PFSK-1 (cell line): ENCODE data around the gene SLC36A2.

Experiments used
- FOXP2 ChIP-seq: optimal IDR thresholded peaks from 2 replicates; pipeline ENCODE3; 2011; ENCODE audit warnings: borderline replicate concordance, control low read depth, inconsistent platforms; ENCODE audit not compliant: insufficient read depth; ENCODE audit errors: extremely low read length, extremely low read depth
- POLR2AphosphoS5 ChIP-seq: IDR thresholded peaks from 2 replicates; pipeline ENCODE4 v1.6.1; 2012; ENCODE audit warnings: low read depth, mild to moderate bottlenecking, control low read depth, low read length, moderate library complexity
- SIN3A ChIP-seq: IDR thresholded peaks from 2 replicates; pipeline ENCODE4 v1.6.1; 2012; ENCODE audit warnings: mild to moderate bottlenecking, low read length, moderate library complexity, borderline replicate concordance; ENCODE audit not compliant: insufficient read depth
- TAF1 ChIP-seq: IDR thresholded peaks from 2 replicates; pipeline ENCODE4 v1.6.1; 2012; ENCODE audit warnings: low read length, control low read depth, borderline replicate concordance; ENCODE audit not compliant: insufficient read depth
- TF ChIP-seq, protein P1 (sequence below), 2 experiments: IDR thresholded peaks; 2 replicates each; pipeline versions ENCODE4 v1.6.1 to v1.8.0; 2011 to 2012; ENCODE audit warnings: low read depth in 2 of 2, low read length in 2 of 2, control low read depth in 1 of 2, inconsistent platforms in 1 of 2, mild to moderate bottlenecking in 1 of 2, moderate library complexity in 1 of 2; ENCODE audit not compliant: insufficient read depth in 1 of 2

SLC36A2 gene

GRCh38 chr5:151270599-151270998 is 76.8 kb downstream of the SLC36A2 start:
- TF ChIP-seq SIN3A (no peak), FOXP2 (no peak), TAF1 (no peak), POLR2AphosphoS5 (no peak)
- TF ChIP-seq, protein P1, sequence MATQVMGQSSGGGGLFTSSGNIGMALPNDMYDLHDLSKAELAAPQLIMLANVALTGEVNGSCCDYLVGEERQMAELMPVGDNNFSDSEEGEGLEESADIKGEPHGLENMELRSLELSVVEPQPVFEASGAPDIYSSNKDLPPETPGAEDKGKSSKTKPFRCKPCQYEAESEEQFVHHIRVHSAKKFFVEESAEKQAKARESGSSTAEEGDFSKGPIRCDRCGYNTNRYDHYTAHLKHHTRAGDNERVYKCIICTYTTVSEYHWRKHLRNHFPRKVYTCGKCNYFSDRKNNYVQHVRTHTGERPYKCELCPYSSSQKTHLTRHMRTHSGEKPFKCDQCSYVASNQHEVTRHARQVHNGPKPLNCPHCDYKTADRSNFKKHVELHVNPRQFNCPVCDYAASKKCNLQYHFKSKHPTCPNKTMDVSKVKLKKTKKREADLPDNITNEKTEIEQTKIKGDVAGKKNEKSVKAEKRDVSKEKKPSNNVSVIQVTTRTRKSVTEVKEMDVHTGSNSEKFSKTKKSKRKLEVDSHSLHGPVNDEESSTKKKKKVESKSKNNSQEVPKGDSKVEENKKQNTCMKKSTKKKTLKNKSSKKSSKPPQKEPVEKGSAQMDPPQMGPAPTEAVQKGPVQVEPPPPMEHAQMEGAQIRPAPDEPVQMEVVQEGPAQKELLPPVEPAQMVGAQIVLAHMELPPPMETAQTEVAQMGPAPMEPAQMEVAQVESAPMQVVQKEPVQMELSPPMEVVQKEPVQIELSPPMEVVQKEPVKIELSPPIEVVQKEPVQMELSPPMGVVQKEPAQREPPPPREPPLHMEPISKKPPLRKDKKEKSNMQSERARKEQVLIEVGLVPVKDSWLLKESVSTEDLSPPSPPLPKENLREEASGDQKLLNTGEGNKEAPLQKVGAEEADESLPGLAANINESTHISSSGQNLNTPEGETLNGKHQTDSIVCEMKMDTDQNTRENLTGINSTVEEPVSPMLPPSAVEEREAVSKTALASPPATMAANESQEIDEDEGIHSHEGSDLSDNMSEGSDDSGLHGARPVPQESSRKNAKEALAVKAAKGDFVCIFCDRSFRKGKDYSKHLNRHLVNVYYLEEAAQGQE (IDR thresholded peaks at IDR 0.05; ENCODE audit: insufficient read depth in 1 of 2, low read depth in 2 of 2, low read length in 2 of 2), result no peak

DNA sequence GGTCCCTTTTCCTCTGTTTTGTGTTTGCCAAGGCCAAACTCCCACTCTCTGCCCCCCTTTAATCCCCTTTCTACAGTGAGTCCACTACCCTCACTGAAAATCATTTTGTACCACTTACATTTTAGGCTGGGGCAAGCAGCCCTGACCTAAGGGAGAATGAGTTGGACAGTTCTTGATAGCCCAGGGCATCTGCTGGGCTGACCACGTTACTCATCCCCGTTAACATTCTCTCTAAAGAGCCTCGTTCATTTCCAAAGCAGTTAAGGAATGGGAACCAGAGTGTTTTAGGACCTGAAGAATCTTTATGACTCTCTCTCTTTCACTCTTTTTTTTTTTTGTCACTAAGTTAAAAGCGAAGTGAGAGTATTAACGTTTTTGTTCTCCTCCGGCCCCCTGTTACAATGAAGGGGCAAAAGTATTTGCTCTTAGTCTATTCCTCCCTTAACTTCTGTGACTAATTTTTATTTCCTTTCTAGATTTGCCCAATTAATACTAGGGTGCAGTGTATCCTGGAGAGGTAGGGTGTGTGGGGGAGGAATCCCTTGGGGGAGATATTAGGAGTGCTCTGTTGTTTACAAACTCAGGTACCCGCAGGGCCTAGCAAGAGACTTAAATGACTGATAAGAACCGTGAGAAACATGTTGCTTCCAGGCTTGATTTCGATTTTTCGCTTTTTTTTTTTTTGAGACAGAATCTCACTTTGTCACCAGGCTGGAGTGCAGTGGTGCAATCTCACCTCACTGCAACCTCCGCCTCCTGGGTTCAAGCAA is 79.7 kb downstream of the SLC36A2 start:
- TF ChIP-seq POLR2AphosphoS5 (no peak), FOXP2 (no peak), SIN3A (no peak), TAF1 (no peak)
- TF ChIP-seq, protein P1 (IDR thresholded peaks at IDR 0.05; ENCODE audit: insufficient read depth in 1 of 2, low read depth in 2 of 2, low read length in 2 of 2), result no peak
